Pulmonary artery endothelial cell (primary cell): ENCODE results near the gene LRRIQ3. TPM values are rescaled to one million over a fixed set of nuclear protein-coding genes. Genes with fewer than 3 reads are reported as not detected.
"Not testable (repeated sequence)": the region's sequence is repeated elsewhere in the genome, so short reads cannot be mapped to it uniquely, and the experiment has no call there.

ENCODE experiments used
- DNase-seq: peaks from one replicate; pipeline ENCODE4 v3.0.0-alpha.2; 2011; ENCODE audit warnings: low read depth, low spot score
- total RNA-seq: library from RNA; depleted of rRNA; stranded (reverse); fragments of >200 nt; gene quantifications from 2 replicates; pipeline ENCODE4 v1.2.3, GENCODE V29; 2014

The LRRIQ3 gene, protein sequence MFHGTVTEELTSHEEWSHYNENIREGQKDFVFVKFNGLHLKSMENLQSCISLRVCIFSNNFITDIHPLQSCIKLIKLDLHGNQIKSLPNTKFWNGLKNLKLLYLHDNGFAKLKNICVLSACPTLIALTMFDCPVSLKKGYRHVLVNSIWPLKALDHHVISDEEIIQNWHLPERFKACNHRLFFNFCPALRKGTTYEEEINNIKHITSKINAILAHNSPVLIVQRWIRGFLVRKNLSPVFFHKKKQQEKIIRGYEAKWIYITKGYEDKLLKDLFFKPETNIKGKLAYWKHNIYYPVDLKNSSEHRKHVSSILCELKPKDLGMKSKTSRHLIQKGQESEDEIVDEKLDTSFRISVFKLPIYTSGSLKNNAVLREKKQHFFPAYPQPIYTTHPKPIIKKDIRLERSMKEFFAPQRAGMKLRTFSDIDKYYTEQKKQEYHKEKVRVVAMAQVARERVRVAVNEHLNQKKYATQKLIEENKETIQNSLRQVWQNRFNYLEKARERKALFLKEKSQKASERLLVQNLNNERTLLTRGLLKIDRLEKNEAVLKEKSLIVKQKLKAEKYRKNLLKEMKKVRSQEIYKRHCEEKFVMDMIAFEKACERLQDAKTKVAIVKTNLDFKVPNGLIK
- 0.20 and 0.35 TPM in 2 replicates for total RNA-seq

DNA sequence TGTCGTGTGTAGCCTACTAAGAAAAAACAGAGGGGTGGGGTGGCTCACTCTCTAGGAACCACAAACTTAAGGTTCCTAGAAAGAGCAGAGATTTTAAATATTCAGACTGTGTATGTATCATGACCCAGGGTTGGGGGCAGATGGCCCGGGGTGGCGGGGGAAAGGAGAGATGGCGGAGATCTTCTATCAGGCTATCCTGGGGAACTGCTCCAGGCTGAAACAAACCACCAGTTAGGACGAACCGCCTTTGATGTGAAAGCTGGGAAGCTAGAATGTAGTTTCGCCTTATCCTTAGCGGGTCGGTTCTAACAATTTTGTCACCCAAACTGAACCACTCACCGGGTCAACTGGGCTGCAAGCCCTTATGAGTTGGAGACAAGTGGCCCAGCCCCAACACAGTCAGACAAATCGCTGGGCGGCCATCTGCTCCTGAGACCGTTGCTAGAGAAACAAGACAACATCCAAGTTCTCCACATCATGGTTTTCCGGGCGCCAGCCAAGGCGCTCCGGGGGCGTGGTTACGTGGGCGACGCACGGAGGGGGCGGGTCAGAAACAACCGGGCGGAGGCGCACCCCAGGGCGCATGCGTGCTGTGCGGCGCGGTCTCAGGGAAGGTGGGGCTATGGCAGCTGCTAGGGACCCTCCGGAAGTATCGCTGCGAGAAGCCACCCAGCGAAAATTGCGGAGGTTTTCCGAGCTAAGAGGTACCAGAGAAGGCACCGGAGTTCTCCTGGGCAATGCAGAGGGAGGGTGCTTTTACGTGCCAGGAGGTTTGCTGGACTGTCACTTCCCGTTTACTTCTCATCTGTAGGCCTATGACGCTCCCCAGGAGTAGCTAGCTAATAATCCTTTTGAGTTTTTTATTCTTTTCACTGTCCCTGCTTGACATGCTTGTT is at the start of gene LRRIQ3, which contains the start of gene FPGT:
LRRIQ3 (minus strand) TSS at position 520 of the 896 bp plus-strand sequence. CDS start 14,492 bp downstream, outside the sequence.
FPGT (plus strand) TSS at position 586 of the 896 bp plus-strand sequence; CDS start at position 623, 37 bp downstream.
- DNase-seq, result peak; percentile 69

- no peak for DNase-seq
Observed at GRCh38 chr1:74246315-74246714, 48.3 kb upstream of the LRRIQ3 start.

- DNase-seq, result no peak
Observed at GRCh38 chr1:74245168-74245772, 47.3 kb upstream of the LRRIQ3 start.

GRCh38 chr1:74237787-74238186 is 39.8 kb upstream of the LRRIQ3 start:
- DNase-seq, result no peak

DNA sequence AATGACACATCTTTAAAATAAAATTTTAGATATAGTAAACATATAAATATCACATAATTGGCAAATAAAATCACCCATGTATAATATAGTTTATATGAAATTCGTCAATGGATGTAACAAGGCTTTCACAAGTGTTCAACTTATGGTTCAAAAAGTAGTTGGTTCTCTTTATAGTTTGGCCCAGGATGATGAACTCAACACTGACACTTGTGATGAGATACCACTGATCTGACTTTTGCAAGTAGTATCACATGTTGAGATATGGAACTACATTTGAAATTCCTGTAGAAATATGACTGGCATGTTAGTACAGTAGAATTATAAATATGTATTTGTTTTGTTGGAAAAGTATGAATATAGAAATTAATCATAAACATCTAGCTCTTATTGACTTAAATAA is 39.1 kb upstream of the LRRIQ3 start:
- DNase-seq, result no peak

GRCh38 chr1:74236440-74236839 is 38.5 kb upstream of the LRRIQ3 start:
- no peak for DNase-seq

- DNase-seq, result no peak
Observed at GRCh38 chr1:74235153-74235552, 37.2 kb upstream of the LRRIQ3 start, which contains the start of gene TNNI3K. Gene TNNI3K (plus strand): TSS chr1:74235387. CDS start chr1:74235452, 65 bp downstream.

- no peak for DNase-seq
Observed at GRCh38 chr1:74223453-74223852, 25.5 kb upstream of the LRRIQ3 start.

GRCh38 chr1:74222701-74223100 is 24.7 kb upstream of the LRRIQ3 start:
- no peak for DNase-seq

DNA sequence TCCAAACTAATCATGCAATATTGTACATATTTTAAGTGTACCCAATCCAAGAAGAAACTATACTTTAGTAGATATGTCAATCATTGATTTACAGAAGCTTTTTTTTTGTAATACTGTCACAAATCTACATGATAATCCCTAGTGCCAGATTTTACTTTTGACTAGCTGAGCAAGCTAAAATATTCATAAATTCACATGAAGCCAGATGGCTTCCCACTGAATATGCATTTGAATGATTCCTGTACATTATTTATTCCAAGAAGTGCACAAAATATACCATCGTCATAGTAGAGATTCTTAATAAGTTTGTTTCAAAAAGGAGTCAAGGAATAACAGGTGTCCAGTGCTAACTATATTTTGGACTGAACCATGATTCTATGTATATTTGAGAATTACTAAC is 17.3 kb upstream of the LRRIQ3 start:
- DNase-seq, result no peak

DNA sequence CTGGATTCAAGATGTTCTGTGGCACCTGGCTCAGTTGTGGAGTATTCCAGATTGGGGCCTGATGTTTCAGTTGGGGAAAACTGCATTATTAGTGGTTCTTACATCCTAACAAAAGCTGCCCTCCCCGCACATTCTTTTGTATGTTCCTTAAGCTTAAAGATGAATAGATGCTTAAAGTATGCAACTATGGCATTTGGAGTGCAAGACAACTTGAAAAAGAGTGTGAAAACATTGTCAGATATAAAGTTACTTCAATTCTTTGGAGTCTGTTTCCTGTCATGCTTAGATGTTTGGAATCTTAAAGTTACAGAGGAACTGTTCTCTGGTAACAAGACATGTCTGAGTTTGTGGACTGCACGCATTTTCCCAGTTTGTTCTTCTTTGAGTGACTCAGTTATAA is 7.3 kb upstream of the LRRIQ3 start:
- no peak for DNase-seq

GRCh38 chr1:74199504-74199903 is 1.5 kb upstream of the LRRIQ3 start:
- DNase-seq, result no peak

GRCh38 chr1:74197255-74197654 is 721 bp downstream of the LRRIQ3 start:
- DNase-seq, result no peak

GRCh38 chr1:74195339-74195738 is 2.6 kb downstream of the LRRIQ3 start:
- no peak for DNase-seq

DNA sequence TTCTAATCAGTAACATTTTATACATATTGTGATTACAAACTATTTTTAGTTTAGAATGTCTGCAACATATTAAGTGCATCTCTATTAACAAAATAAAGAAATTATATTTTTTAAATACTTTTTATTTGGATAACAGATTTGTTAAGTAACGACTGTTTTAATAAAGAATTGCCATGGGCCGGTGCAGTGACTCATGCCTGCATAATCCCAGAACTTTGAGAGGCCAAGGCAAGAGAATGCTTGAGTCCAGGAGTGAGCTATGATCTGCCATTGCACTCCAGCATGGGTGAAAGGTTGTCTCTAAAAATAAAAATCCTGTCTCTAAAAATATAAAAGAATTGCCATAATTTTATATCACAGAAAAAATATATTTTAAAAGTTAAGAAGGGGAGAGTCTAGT is 4.1 kb downstream of the LRRIQ3 start:
- DNase-seq, result no peak

GRCh38 chr1:74180490-74180889 is 17.5 kb downstream of the LRRIQ3 start:
- DNase-seq, result no peak

DNA sequence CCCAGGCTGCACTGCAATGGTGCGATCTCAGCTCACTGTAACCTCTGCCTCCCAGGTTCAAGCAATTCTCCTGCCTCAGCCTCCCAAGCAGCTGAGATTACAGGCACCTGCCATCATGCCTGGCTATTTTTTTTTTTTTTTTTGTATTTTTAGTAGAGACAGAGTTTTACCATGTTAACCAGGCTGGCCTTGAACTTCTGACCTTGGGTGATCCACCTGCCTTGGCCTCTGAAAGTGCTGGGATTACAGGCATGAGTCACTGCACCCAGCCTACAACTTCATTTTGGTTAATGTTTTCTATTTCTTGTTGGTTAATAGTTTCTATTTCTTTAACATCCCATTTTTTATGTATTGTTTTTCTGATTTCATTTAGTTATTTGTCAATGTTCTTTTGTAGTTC is 23.6 kb downstream of the LRRIQ3 start:
- not testable (repeated sequence) for DNase-seq

DNA sequence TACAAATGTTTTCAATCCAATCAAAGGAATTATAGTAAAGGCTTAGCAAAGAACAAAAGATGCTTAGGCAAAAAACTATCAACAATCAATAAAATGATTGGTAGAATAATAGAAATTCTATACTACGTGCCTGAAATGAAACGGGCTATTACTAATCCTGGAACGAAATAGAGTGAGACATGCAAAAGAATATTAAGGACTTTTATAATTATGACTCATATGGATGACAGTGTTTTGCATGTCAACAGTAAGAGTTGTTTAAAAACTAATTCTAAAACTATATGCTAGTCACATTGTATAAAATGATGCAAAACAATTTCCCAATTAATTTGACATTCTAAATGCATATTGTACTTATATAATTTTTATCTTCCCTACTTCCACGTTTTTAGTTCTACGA is 35.6 kb downstream of the LRRIQ3 start:
- DNase-seq, result no peak

- DNase-seq, result no peak
Observed at GRCh38 chr1:74161497-74161896, 36.5 kb downstream of the LRRIQ3 start.

DNA sequence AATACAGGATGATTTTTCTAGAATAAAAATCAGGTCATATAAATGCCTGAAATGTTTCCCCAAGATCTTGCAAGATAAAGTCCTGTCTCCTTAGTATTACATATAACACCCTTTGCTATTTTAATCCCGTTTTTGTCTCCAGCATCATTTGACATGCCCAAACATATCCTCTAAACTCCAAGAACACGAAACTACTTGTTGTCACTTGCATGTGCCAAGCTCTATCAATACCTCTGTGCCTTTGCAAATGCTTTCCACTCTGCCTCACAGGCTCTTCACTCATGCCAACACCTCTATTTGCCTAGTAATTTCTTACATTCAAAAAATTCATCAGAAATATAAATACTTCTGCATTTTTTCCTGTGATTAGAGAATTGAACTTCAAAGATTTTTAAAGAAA is 37.9 kb downstream of the LRRIQ3 start:
- DNase-seq, result no peak

- no peak for DNase-seq
Observed at GRCh38 chr1:74145086-74145485, 52.9 kb downstream of the LRRIQ3 start.
